GM21825 (cell line): ENCODE data around the gene SDK1.
"Not testable (repeated sequence)": the region's sequence is repeated elsewhere in the genome, so short reads cannot be mapped to it uniquely, and the experiment has no call there.

Experiments used
- ATAC-seq: cut with Tn5 transposase; IDR thresholded peaks from one replicate; pipeline ENCODE4 v1.9.1; 2021; ENCODE audit warnings: mild to moderate bottlenecking, moderate library complexity; ENCODE audit not compliant: unreplicated experiment

The SDK1 gene

GRCh38 chr7:3705258-3705657, 404.2 kb downstream of the SDK1 start:
- no peak for ATAC-seq

GRCh38 chr7:3706091-3706490, 405.0 kb downstream of the SDK1 start:
- not testable (repeated sequence) for ATAC-seq

- no peak for ATAC-seq
Observed at GRCh38 chr7:3710122-3710521, 409.1 kb downstream of the SDK1 start.

GRCh38 chr7:3710531-3710930, 409.5 kb downstream of the SDK1 start:
- no peak for ATAC-seq

GRCh38 chr7:3712841-3713240, 411.8 kb downstream of the SDK1 start:
- no peak for ATAC-seq

- ATAC-seq: no peak
Observed at GRCh38 chr7:3721422-3721821, 420.4 kb downstream of the SDK1 start.

- ATAC-seq: no peak
Observed at GRCh38 chr7:3722396-3722922, 421.4 kb downstream of the SDK1 start.

GRCh38 chr7:3725155-3726059, 424.4 kb downstream of the SDK1 start:
- no peak for ATAC-seq

GRCh38 chr7:3730276-3730675, 429.2 kb downstream of the SDK1 start:
- ATAC-seq: no peak

- ATAC-seq: no peak
Observed at GRCh38 chr7:3732395-3733005, 431.4 kb downstream of the SDK1 start.

- no peak for ATAC-seq
Observed at GRCh38 chr7:3733541-3734140, 432.6 kb downstream of the SDK1 start.

GRCh38 chr7:3738964-3739363, 437.9 kb downstream of the SDK1 start:
- ATAC-seq: no peak

- ATAC-seq: no peak
Observed at GRCh38 chr7:3739983-3740382, 438.9 kb downstream of the SDK1 start.

- ATAC-seq: no peak
Observed at GRCh38 chr7:3747467-3747866, 446.4 kb downstream of the SDK1 start.

- no peak for ATAC-seq
Observed at GRCh38 chr7:3748389-3748788, 447.3 kb downstream of the SDK1 start.

GRCh38 chr7:3753868-3754267, 452.8 kb downstream of the SDK1 start:
- ATAC-seq: no peak

GRCh38 chr7:3754493-3755341, 453.7 kb downstream of the SDK1 start:
- no peak for ATAC-seq

GRCh38 chr7:3755778-3756453, 454.9 kb downstream of the SDK1 start:
- not testable (repeated sequence) for ATAC-seq

GRCh38 chr7:3757059-3757458, 456.0 kb downstream of the SDK1 start:
- ATAC-seq: no peak

GRCh38 chr7:3760651-3761050, 459.6 kb downstream of the SDK1 start:
- ATAC-seq: no peak
